Glomerular visceral epithelial cell (primary cell): Measurements from ENCODE around the gene MED25.

Experiments used
- DNase-seq: peaks from one replicate; pipeline ENCODE4 v3.0.0-alpha.2; 2016; ENCODE audit errors: extremely low spot score

MED25 gene

GRCh38 chr19:49817964-49818648 lies at the start of gene MED25:
Gene MED25, plus strand, starts transcription at chr19:49818289. Its CDS starts 53 bp downstream, at chr19:49818342.
- DNase-seq, result peak; percentile 85

DNA sequence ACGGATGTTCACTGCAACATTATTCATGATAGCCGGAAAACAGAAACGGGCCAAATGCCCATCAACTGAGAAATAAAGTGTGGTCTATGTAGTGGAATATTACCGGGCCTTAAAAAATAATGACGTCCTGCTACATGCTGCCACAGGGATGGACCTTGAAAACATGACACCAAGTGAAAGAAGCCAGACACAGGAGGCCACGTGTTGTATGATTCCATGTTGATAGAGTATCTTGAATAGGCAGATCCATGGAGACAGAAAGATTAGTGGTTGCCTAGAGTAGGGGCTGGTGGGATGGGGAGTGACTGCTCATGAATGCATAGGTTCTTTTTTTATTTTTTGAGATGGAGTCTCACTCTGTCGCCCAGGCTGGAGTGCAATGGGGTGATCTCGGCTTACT lies 47.6 kb upstream of the MED25 start:
- DNase-seq, result no peak

DNA sequence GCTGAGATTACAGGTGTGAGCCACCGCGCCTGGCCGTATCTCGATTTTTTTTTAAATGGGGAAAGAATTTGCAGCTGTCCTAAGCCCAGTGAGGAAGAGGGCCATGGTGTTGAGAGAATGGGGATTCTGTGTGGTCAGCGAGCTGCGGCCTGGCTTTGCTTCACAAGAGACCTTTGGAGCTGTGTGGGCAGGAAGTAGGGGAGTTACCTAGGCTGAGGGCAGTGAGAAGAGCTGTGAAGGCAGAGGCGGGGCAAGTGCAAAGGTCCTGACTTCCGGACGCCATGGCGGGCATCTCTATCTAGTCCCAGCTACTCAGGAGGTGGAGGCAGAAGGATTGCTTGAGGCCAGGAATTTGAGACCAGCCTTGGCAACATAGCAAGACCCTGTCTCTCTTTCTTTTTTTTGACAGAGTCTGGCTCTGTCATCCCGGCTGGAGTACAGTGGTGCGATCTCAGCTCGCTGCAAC lies 46.4 kb upstream of the MED25 start:
- no peak for DNase-seq

GRCh38 chr19:49772850-49773432 lies 45.1 kb upstream of the MED25 start:
- no peak for DNase-seq

DNA sequence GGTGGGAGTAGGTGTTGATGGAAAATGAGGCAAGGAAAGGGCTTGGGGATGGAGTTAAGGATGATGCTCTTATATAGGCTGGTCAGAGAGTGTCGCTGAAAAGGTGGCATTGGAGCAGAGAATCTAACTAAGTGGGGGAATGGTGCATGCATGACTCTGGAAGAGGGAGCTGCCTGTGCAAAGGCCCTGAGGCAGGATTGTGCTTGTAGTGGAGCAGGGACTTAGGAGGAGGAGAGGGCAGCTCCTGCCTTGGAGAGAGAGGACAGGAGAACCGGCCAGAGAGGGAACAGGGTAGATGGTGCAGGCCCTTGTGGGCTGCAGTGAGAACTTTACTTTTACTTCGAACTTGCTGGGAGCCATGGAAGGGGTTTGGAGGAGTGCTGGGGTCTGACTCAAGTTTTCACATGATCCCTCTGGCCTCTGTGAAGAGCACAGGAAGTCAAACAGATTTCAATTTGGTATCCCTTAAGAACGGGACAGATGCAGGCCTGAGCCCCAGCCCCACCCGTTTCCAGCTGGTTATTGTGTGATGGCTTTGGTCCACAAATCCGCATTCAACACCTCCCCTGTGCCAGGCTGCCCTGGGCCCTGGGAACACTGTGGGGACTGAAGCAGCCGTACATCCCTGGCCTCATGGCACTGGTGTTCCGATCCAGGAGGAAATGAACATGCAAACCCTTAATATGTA lies 44.3 kb upstream of the MED25 start:
- no peak for DNase-seq

DNA sequence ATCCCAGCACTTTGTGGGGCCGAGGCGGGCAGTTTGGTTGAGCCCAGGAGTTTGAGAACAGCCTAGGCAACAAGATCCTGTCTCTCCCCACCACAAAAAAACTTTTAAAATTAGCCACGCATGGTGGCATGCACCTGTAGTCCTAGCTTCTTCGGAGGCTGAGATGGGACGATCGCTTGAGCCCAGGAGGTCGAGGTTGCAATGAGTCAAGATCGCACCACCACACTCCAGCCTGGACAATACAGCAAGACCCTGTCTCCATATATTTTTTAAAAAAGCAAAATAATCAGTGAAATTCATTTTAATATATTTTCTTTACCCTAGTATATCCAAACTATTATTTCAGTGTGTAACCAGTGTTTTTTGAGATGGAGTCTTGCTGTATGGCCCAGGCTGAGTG lies 43.1 kb upstream of the MED25 start:
- no peak for DNase-seq

DNA sequence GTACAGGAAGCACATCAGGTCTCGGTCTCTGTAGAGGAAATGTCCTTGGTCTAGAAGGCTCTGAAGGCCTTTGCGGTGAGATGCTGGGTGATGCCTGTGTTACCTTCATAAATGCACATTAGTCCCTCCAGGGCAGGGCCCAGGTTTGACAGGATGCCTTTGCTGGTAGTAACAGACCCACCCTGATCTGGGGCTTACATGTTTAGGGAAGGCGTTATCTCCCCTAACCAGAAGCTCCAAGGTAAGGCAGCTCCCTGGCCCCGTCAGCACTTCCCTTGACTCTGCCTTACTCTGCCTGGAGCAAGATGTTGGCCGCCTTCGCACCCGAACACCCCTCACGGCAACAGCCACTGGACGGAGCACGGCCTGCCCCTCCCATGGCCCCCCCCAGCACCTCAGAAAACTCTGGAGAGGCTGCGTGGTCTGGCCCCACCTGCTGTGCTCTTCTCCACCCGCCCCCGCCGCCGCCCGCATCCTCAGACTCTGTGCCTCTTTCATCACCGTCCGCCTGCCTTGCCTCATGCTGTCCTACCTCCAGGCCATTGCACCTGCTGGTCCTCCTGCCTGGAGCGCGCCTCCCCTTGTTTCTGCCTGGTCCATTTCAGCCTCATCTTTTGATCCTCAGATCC lies 42.2 kb upstream of the MED25 start:
- DNase-seq, result no peak

- no peak for DNase-seq
Observed at GRCh38 chr19:49776371-49776764, 41.7 kb upstream of the MED25 start.

GRCh38 chr19:49779731-49780555 lies 38.1 kb upstream of the MED25 start:
- DNase-seq, result no peak

GRCh38 chr19:49780861-49781260 lies 37.2 kb upstream of the MED25 start:
- no peak for DNase-seq

- no peak for DNase-seq
Observed at GRCh38 chr19:49781394-49781793, 36.7 kb upstream of the MED25 start.

- no peak for DNase-seq
Observed at GRCh38 chr19:49782515-49782914, 35.6 kb upstream of the MED25 start.

DNA sequence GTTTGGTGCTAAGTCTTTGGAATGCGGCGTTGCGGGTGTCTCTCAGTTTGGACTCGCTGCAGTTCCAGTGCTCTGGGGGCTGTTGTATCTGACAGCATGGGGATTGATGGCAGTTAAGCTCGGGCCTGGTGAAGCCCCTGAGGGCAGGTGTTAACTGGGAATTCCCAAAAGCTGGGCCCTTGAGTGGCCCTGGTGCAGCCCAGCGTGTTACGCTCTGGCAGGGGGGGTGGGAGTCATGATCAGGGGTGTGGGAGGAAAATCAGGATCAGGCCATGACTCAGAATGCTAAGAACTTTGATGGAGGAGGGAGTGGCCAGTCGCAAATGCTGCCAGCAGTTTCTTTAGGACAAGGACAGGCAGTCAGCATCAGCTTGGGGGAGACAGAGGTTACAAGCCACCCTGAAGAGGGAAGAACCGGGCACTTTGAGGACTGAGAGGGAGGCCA lies 31.7 kb upstream of the MED25 start:
- no peak for DNase-seq

GRCh38 chr19:49787746-49788145 lies 30.3 kb upstream of the MED25 start:
- no peak for DNase-seq

- DNase-seq, result no peak
Observed at GRCh38 chr19:49788857-49789256, 29.2 kb upstream of the MED25 start.

- no peak for DNase-seq
Observed at GRCh38 chr19:49790866-49791265, 27.2 kb upstream of the MED25 start.

- no peak for DNase-seq
Observed at GRCh38 chr19:49791776-49792445, 26.2 kb upstream of the MED25 start.

DNA sequence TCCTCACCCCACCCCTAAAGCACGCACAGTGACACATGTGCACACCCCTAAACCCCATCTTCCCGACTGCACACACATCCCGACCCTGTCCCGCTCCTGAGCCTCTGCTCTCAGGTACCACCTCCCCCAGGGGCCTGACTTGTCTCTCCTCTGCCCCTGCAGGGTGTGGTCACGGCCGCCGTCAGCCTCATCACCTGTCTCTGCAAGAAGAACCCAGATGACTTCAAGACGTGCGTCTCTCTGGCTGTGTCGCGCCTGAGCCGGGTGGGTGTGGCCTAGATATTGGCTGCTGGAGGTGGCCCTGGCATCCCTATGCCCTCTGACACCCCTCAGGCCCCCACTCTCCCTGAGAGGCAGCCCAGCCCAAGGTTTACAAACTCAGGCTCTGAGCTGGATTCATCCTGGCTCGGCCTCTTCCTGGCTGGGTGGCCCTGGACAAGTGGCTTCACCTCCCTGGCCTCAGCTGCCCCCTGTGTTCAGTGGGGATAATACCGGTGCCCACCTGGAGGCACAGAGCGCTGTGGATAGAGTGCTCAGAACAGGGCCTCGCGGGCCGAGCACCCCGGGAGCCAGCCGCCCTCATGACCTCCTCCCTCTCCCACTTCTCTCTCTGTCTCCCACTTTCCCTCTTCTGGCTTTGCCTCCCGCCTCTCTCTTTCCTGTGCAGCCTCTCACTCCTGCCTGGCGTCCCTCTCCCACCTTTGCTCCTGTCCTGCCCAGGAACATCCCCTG lies 25.1 kb upstream of the MED25 start:
- no peak for DNase-seq

- peak; percentile 34 for DNase-seq
Observed at GRCh38 chr19:49793561-49793840, 24.6 kb upstream of the MED25 start.

DNA sequence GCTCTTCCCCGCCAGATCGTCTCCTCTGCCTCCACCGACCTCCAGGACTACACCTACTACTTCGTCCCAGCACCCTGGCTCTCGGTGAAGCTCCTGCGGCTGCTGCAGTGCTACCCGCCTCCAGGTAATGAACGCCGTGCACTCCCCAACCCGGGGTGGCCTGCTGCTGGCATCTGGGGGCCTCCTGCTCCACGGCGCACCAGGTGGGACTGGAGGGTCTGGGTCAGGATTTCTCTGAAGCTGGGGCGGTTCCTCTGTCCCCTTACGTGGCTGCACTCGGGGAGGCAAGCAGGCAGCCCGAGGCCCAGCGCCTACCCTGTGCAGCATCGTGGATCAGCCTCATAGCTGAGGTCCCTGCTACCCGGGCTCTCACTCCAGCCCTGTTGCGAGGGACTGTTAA lies 22.5 kb upstream of the MED25 start:
- no peak for DNase-seq

- no peak for DNase-seq
Observed at GRCh38 chr19:49798574-49798973, 19.5 kb upstream of the MED25 start.
